ENCODE data around the gene MRE11.

DNA sequence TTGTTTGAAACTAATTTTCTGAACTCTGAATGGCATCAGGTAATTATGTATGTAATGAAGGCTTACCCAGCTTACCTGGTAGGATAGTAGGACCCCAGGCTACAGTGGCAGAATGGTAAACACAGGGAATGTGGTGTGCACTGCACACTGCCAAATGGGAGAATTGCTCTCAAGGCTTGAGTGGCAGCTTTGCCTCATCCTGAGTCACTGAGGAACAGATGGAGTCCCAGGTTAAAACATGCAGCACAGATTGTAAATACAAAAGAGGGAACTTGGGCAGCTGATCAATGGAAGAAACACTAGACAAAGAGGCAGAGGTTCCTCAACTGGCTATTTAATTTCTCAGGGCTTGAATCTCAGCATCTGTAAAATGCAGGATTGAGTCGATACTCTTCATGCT, 116.8 kb downstream of the MRE11 start:
- TF ChIP-seq, protein P1, sequence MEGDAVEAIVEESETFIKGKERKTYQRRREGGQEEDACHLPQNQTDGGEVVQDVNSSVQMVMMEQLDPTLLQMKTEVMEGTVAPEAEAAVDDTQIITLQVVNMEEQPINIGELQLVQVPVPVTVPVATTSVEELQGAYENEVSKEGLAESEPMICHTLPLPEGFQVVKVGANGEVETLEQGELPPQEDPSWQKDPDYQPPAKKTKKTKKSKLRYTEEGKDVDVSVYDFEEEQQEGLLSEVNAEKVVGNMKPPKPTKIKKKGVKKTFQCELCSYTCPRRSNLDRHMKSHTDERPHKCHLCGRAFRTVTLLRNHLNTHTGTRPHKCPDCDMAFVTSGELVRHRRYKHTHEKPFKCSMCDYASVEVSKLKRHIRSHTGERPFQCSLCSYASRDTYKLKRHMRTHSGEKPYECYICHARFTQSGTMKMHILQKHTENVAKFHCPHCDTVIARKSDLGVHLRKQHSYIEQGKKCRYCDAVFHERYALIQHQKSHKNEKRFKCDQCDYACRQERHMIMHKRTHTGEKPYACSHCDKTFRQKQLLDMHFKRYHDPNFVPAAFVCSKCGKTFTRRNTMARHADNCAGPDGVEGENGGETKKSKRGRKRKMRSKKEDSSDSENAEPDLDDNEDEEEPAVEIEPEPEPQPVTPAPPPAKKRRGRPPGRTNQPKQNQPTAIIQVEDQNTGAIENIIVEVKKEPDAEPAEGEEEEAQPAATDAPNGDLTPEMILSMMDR (conservative IDR thresholded peaks at IDR 0.05; ENCODE audit: low read depth, low read length) = no peak
- TF ChIP-seq EZH2phosphoT487 (IDR thresholded peaks at IDR 0.05; ENCODE audit: borderline replicate concordance, low read length) (no peak), EZH2 (IDR thresholded peaks at IDR 0.05; ENCODE audit: low read length, unreplicated experiment) (no peak)
